Measurements from ENCODE around the gene UPF1. TPM values are rescaled to one million over a fixed set of nuclear protein-coding genes. Genes with fewer than 3 reads are reported as not detected.
A peak's percentile ranks its signal among the peaks of the same experiment; 100 is the strongest.

Gene UPF1
- total RNA-seq, 1 donor from 2014 or later, result 225 TPM

GRCh38 chr19:18817574-18817973, 14.2 kb upstream of the UPF1 start:
- DNase-seq (ENCODE audit: low spot score in 2 of 2), result no peak
- Histone ChIP-seq H3K4me1 (peaks cover 0 to 10% of the 10 kb centered on the region in 2 donors), H3K4me3 (no peak overlapping the region), H3K36me3 (no peaks in the 10 kb centered on the region), H3K27ac (no peak overlapping the region), H3K9me3 (no peaks in the 10 kb centered on the region), H3K27me3 (no peaks in the 10 kb centered on the region)
- TF ChIP-seq CTCF (IDR thresholded peaks at IDR 0.05), result no peak
- intact Hi-C loops (cut with DNase I), result no loop called here

- no peak for TF ChIP-seq CTCF (IDR thresholded peaks at IDR 0.05)
- Histone ChIP-seq H3K4me3 (no peak overlapping the region), H3K36me3 (no peaks in the 10 kb centered on the region), H3K27me3 (no peaks in the 10 kb centered on the region), H3K9me3 (peaks cover 7 to 9% of the 10 kb centered on the region in 2 donors), H3K27ac (no peak overlapping the region), H3K4me1 (peaks cover 2 to 11% of the 10 kb centered on the region in 2 donors)
- intact Hi-C loops (cut with DNase I), result no loop called here
- no peak for DNase-seq (ENCODE audit: low spot score in 2 of 2)
Observed at GRCh38 chr19:18828786-18829185, 3.0 kb upstream of the UPF1 start.

GRCh38 chr19:18830488-18830887, 1.3 kb upstream of the UPF1 start:
- Histone ChIP-seq H3K27ac (no peak overlapping the region), H3K4me1 (peaks cover 10 to 24% of the 10 kb centered on the region in 2 donors), H3K9me3 (peaks cover 7 to 9% of the 10 kb centered on the region in 2 donors), H3K27me3 (no peaks in the 10 kb centered on the region), H3K36me3 (peaks cover 0 to 5% of the 10 kb centered on the region in 2 donors), H3K4me3 (no peak overlapping the region)
- TF ChIP-seq CTCF (IDR thresholded peaks at IDR 0.05), result no peak
- intact Hi-C loops (cut with DNase I), result loop anchor here (5.0 kb wide), 1 partner anchor 238 kb away; no protein-coding TSS in a partner anchor
- no peak for DNase-seq (ENCODE audit: low spot score in 2 of 2)

DNA sequence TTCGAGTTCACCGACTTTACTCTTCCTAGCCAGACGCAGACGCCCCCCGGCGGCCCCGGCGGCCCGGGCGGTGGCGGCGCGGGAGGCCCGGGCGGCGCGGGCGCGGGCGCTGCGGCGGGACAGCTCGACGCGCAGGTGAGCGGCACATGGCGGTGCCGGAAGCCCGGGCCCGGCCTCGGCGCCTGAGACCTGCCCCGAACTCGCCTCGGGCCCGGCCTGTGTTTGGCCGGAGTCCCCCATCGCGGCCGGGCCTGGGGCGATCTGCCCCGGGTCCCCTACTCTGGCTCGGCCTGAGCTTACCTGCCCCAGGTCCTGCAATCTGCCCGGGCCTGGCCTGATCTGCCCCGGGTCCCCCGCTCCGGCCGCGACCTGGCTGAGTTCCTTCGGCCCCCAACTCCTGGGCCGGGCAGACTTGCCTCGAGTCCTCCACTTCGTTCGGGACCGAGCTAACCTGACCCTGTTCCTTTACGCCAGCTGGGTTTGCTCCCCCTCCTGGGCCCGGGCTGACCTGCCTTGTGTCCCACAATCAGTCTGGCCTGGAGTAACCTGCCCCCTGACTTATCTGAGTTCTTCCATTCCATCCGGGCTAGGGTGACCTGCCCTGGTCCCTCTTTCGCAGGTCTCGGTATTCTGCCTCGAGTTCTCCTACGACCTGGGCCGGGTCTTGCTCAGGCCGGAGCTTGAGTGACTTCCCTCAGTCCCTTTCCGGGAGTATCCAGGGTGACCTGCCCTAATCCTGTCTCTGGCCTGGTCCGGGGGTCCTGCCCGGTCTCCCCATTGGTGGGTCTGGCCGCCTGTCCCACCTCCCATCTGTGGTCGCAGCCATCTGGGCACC, 764 bp downstream of the UPF1 start:
- no peak for TF ChIP-seq CTCF (IDR thresholded peaks at IDR 0.05)
- intact Hi-C loops (cut with DNase I), result loop anchor here (5.0 kb wide), 1 partner anchor 240 kb away; no protein-coding TSS in a partner anchor
- H3K4me3 ChIP-seq, result peak overlapping the region; percentile 95

DNA sequence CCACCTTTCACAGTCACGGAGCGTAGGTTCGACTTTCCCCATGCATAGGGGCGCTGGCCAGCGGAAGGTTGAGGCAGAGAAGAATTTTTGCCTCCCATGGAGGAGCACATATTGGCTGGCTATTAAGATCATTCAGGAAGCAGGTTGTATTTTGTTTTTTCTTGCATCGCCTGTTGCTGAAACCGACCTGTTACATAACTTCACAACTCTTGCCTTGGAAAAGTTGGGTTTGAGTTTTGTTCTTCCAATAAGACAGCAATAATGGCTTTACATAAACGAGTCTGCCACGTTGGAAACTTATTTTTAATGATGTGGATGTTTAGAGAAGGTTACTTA, 1.4 kb downstream of the UPF1 start:
- DNase-seq (ENCODE audit: low spot score in 2 of 2), result no peak
- Histone ChIP-seq H3K27me3 (no peaks in the 10 kb centered on the region), H3K27ac (peak overlapping the region in 1 of 2 donors; percentile 34), H3K9me3 (no peaks in the 10 kb centered on the region), H3K4me1 (peaks cover 13 to 24% of the 10 kb centered on the region in 2 donors), H3K36me3 (peaks cover 0 to 5% of the 10 kb centered on the region in 2 donors), H3K4me3 (peak overlapping the region; percentile 95)
- TF ChIP-seq CTCF (IDR thresholded peaks at IDR 0.05), result no peak
- intact Hi-C loops (cut with DNase I), result loop anchor here (5.0 kb wide), 1 partner anchor 241 kb away; no protein-coding TSS in a partner anchor

More for the DNA sequence above, 764 bp downstream of the UPF1 start:
- no peaks in the 10 kb centered on the region for H3K9me3 ChIP-seq
- peak overlapping the region; percentile 34 to 82 for H3K27ac ChIP-seq
- no peak for DNase-seq (ENCODE audit: low spot score in 2 of 2)
- peaks cover 12 to 24% of the 10 kb centered on the region in 2 donors for H3K4me1 ChIP-seq
- H3K36me3 ChIP-seq, result peaks cover 0 to 5% of the 10 kb centered on the region in 2 donors
- H3K27me3 ChIP-seq, result no peaks in the 10 kb centered on the region

Measured in ascending aorta (tissue), 2 donors.